HG03432 (cell line): ENCODE measurements around the gene NUMBL.

Source experiments
- ATAC-seq: cut with Tn5 transposase; IDR thresholded peaks from one replicate; pipeline ENCODE4 v1.9.1; 2021; ENCODE audit warnings: mild to moderate bottlenecking, moderate library complexity; ENCODE audit not compliant: unreplicated experiment

The NUMBL gene

DNA sequence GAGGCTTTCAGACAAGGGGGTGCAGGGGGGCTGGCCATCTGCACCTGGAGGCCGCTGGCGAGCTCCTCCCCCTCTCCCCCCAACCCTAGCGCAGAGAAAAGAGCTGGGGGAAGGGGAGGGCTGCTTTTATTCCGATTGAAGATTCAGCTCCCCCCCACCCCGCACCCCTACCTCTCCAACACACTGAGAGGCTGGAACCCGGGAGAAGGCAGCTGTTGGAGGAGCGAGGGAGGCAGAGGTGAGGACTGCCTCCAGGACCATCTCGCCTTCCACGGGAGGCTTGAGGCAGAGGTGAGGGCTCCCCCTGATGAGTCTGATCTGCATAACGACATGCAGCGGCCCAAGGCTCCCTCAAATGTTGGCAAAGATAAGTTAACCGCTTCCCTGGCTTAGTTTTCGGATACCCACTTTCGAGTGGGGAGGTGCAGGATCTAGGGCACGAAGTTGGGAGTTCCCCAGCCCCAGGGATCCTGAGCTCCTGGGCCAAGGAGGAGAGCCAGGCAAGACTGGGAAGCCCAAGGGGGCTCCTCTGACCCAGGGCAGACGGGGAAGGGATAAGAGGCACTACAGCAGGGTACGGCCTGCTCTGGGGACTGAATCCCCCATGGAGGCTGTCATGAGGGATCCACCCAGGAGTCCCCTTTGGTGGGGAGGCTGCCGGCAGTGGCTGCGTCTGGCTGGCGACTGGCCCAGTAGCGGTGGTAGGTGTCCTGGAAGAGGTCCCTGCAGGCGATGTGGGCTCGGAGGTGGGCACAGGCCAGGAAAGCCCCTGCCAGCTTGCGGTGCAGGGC is 1.2 kb upstream of the NUMBL start:
- no peak for ATAC-seq

DNA sequence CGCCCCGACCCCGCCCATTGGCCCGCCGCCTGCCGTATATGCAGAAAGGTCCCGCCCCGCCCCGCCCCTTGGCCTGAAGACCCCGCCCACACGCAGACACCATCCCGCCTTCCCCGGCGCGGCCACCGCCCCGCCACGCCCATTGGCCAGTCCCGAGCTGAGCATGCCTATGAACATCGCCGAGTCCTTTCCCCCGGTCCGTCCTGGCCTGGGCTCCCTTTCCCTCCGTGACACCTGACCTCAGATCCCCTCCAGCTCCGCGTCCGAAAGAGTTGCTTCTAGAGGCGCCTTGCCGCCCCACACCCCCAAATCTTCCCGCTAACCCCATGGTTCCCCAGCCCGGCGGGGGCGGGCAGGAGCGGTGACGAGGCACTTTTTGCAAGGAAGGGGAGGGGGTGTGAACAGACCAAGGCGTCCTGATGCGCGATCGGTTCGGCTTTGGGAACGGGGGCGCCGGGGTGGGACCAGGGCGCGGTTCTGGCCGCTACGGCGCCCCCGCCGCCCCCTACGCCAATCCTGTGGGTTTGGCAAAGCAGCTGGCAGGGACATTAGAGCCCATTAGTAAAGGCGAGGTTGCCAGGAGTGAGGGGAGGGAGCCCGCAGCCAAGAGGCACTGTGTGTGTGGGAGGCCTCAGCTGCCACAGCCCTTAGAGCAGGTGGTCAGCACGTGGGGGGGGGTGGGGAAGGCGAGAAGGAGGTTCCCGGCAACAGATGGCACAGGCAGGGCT is 406 bp upstream of the NUMBL start:
- ATAC-seq = peak; percentile 64

DNA sequence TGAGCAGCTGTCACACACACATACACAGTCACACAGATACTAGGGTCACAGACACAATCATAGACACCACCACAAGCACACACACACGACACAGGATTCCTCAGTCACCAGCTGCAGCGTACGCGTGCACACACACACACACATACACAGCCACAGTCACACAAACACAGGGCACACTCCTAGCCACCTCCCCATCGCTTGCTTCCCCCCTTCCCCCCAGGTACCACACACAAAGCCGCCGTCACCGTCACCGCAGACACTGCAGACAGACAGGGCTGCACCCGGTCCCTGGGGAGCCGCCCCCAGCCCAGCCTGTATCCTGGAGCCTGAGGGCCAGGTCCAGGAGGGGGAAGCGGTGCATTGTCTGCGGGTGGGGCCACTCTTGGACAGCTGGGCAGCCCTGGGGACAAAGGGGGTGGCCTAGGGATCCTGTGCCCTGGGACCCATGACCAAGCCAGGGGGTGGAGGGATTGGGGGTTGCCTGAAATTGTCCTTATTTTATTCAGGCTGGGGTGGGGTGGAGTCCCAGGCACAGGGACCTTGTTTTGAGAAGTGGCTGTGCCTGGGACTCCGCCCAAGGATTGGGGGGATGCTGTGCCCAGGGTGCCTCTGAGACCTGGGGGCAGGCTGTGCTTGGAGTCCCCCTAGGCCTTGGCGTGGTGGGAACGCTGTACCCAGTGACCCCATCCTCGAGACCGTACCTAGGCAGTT is 957 bp downstream of the NUMBL start:
- no peak for ATAC-seq

DNA sequence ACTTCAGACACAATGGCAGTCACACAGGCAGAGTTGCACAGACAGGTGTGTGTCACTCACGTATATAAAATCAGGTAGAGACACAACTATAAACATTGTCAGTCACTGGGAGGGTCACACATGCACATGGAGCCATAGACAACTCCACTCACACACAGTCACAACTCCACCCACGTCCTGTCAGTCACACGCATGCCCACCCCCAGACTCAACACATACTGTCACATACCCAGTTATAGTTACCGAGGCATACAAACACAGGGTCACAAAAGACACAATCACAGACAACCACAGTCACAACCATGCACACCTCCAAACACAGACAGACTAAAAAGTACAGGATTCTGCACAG is 1.5 kb downstream of the NUMBL start:
- no peak for ATAC-seq

DNA sequence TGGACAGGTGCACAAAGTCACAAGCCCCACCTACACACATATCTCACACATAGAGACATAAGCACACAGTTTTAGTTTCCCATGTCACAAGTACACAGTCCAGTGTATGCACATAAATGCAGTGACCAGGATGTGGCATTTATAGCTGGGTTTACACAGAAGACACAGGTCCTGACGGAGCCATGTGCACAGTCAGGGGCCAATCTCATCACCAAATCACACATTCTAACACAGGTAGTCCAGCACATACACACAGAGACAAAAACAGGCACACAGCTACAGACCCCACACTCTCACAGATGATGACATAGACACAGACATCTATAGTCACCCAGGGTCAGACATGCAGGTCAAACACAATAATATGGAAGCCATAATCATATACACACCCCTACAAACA is 2.1 kb downstream of the NUMBL start:
- no peak for ATAC-seq

DNA sequence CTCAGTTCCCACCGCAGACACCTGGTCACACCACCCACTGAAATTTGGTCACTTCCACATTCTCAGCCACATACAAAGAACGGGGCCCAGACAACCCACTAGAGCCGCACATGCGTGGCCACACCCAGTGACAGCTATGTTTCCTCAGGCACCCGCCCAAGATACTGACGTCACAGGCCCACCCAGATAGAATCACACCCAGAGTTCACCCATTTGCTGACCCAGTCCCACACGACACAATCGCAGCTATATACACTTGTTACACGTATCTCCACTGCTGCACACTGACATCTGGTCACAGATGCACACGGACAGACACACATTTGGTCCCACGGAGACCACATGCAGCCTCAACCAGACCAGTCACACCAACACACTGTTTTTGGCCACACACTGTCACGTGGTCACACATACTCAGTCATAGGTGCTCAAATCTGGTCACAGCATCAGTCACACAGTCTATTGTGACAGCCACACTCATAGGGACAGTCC is 2.9 kb downstream of the NUMBL start:
- no peak for ATAC-seq

DNA sequence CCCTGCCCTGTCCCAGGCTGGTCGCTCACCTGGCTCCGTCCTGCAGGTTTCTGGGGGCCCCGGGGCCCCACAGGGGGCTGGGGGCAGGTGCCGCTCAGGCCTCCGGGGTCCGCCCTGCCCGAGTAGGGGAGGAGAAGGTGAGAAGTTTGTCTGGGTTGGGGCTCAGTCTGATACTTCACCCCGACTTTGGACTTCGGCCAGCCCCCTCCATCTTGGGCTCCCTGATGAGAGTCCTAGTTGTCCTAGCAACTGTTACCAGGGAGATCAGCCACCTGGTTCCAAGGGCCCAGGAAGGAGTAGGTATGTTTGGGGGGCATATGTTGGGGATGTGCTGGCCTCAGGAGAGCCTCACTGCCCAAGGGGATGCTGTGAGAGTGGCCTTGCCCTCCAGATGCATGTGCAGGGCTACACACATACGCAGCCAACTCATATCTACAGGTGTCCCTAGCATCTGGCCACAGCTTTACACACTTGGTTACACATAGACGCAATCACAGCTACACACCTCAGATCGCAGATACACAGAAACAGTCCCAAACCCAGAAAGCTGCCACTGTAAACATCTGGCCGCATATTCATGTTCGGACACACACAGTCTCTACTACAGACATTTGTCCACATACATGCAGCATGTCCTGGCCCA is 3.4 kb downstream of the NUMBL start:
- no peak for ATAC-seq

DNA sequence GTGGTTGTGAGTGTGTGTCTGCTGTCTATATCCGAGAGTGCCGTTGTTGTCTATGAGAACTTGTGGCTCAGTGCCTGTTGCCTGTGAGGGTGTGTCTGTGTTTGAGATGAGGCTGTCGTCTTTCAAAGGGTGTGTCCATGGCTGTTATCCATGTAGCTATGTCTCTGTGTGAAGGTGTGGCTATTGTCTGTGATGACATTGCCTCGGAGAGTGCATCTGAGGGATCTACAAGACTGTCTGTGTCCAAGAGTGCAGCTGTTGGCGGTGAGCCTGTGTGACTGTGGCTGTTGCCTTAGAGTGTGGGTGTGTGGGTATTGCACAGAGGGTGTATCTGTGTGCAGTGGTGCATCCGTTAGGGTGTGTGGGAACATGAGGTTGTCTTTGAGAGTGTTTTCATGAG is 4.9 kb downstream of the NUMBL start:
- no peak for ATAC-seq

DNA sequence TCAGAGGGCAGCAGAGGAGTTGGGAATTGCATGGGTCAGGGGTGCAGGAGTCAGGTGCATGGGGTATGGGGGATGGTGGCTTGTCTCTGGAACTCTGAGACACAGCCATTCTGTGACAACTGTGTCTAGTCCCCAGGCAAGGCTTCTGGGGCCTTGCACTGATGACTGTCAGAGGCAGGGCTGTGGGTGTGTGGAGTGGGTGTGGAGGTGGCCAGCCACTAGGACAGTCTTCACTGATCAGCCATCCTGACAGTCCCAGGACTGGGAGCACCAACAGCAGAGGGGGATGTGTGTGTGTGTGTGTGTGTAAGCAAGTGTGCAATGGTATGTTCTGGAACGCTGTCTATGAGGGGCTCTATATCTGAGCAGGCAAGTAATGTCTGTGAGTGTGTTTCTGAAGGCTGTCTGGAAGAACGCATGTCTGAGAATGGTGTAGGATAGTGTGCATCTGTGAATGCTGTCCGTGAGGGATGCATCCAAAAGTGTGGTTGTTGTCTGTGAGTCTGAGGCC is 5.4 kb downstream of the NUMBL start:
- no peak for ATAC-seq

DNA sequence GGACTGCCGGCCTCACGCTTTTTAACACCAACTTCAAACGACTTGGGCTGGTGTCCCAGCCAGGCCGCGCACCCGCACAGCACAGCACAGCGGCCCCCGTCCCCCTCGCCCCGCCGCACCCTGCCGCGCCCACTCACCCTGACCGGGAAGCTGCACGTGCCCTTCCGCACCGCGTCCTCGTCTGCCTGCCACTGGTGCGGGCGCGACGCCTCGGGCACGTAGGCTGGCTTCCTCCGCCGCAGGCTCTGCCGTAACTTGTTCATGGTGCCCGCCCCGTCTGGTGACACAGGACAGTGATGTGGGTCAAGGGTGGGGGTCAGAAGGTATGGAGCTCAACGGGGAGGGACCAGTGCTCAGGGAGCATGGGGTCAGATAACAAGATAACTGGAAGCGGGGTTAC is 6.2 kb downstream of the NUMBL start:
- no peak for ATAC-seq

DNA sequence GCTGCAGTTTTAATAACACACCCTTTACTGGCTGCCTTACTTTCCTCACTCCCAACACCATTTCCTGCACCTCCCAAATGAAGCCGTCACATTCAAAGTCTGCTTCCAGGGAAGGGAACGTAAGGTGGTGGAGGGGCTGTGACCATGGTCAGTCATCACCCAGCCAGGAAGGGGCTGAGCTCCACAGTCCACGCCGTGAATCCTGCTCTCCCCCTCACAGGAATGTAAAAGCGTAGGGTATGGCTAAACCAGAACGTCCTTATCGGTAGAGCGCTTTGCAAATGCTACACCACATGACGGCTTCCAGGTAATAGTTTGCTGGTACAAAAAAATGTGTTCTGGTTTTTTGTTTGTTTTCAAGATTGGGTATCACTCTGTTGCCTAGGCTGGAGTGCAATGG is 7.0 kb downstream of the NUMBL start:
- no peak for ATAC-seq

DNA sequence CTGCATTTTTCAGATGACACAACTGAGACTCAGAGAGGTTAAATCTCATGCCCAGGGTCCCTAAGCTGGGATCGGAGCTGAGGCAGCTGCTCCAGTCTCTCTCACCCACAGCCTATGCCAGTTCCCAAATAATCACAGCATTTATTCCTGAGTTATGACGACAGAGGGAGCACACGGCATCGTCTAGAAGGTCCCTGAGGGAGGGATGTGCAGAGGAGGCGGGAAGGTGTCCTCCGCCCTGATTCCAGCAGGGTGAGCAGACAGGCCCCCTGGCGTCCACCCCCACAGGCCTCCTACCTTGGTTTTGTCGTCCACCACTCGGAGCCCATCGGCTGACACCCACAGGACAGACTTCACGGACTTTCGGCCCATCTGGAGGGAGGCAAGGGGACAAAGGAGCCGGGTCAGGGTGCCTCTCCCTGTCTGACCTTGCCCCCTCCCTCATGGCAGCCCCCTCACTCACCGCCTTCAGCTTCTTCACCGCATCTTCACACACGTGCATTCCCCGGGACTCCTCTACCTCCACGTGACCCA is 8.0 kb downstream of the NUMBL start:
- no peak for ATAC-seq

DNA sequence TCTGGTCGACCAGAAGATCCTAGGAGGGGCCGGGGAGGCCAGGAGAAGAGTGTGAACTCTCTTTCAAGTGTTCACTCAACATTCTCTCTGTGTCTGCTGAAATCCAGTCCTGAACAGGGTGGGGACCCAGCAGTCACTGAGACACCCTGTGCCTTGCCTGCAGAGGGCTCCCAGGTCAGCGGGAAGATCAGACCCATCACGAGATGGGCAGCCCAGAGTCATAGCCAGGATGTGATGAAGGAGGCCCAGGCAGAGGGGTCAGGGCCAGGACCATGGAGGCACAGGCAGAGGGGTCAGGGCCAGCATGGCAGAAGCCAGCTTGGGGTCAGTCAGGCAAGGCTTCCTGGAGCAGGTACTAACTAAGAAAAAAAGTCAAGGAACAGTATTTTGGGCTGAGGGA is 9.4 kb downstream of the NUMBL start:
- ATAC-seq = no peak

DNA sequence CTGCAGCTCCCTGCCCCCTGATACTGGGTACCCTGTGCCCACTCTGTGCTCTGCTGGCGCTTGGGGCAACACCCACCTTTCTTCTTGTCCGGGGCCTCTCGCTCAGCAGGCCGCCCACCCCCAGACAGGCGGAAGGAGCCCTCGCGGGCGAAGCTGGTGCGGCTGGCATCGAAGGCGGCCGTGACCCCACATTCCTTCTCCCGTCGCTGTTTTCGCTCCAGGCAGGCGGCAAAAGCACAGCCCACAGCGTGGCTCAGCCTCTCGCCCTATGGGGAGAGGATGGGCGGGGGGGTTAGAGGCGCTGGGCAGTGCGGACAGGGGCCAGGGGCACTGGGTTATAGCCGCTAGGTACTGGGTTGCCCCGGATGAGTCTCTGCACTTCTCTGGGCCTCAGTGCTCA is 13.3 kb downstream of the NUMBL start:
- ATAC-seq = no peak

DNA sequence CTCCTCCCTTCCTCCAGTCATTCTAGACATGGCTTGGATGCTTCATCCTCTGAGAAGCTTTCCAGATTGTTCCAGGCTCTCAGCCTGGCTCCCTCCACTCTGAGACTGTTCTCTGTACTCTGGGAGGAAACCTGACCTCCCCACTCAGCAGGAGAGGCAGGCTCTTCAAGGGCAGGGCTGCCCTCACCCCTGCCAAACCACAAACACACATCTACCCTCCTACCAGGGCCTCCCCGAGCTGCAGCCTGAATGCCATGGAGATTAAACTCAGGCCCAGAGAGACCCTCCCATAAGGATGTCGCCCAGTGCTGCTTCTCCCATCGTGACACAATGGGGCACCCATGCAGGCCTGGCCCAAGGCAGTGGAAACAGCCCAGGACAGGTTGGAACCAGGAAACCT is 16.2 kb downstream of the NUMBL start:
- ATAC-seq = no peak

DNA sequence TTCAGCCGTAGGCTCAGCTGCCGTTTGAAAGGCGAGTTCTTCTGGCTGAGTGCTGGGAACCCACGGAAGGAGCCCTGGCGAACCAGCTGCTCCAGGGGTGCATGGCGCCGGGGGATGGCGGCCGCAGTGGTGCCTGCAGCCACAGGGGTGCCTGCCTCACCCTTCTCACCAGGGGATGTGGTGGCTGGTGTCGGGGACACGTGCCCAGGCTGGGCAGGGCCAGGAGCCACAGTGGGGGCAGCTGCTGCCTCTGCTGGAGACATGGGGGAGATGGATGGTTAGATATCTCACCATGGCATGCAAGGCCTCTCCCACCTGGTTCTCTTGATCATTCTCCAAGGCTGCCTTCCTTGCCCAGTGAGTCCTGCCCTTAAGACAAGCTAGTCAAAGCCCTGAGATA is 17.1 kb downstream of the NUMBL start:
- ATAC-seq = no peak

DNA sequence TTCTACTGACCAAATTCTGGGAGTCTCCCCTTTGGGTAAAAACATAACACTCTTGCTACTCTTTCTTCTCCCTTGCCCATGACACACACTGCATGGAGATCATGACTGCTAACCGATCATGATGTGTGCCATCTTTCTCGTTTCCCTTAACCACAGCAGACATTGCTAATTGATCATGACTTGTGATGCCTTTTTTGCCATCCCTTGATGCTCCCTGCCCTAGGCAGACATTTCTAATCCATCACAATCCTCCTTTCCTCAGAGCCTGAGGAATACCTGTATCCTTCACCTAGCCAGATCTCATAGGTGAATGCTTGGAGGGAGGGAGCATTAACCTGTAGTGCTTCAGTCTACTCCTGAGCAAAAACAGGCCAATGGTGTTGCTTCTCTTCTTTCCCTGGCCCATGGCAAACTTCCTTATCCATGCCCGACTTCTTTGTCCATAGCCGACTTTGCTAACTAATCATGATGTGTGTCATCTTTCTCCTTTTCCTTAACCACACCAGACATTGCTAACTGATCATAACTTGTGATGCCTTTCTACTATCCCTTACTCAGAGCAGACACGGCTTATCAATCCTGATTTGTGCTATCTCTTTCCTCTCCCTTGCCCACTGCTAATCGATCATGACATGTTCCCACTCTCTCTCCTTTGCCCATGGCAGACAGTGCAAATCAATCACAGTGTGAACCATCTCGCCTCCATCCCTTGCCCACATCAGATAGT is 17.7 kb downstream of the NUMBL start:
- ATAC-seq = no peak

DNA sequence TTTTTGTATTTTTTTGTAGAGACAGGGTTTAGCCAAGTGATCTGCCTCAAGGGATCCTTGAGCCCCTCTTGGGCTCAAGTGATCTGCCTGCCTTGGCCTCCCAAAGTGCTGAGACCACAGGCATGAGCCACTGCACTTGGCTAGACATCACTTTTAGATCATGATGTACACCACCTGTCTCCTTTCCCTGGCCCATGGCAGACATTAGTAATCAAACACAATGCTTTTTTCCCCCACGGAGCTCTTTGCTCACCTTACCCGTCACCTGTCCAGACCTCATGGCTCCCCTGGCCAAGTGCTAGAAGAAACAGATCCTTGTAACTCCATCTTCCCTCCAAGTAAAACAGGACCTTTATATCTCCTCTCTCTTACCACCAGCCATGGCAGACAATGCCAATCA is 18.4 kb downstream of the NUMBL start:
- no peak for ATAC-seq

DNA sequence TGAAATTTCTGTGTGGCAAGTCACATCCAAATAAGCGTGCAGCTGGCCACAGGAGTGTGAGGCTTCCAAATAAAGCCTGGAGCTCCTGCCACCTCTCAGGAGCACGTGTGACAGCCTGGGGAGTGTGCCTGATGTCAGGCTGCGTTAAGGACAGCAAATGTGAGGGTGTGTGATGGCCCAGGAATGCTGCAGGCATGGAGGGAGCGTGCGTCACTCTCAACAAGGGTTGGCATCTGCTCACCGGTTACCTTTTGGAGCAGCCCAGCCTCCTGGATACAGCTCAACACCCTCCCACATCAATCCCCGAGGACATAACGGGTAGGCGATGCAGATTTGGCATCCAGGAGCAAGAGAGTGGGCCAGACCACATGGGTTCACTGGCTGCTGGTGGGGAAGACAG is 19.0 kb downstream of the NUMBL start:
- no peak for ATAC-seq

DNA sequence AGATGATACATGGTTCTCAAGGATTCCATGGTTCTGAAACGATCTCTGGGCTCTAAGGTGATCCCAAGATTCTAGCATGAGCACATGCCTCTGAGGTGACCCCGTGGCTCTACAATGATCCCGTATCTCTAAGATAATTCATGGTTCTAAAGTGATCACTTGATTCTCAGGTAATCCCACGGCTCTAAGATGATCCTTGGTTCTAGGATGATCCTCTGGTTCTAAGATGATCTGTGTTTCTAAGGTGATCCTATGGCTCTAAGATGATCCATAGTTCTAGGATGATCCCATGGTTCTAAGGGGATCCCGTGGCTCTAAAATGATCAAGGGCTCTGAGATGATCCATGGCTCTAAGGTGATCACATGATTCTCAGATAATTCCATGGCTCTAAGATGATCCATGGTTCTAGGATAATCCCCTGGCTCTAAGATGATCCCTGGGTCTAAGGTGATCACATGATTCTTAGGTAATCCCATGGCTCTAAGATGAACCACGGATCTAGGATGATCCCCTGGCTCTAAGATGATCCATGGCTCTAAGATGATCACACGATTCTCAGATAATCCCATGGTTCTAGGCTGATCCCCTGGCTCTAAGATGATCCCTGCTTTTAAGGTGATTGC is 21.3 kb downstream of the NUMBL start:
- ATAC-seq = no peak
